ENCODE measurements around the gene RAD51B.

Gene RAD51B

DNA sequence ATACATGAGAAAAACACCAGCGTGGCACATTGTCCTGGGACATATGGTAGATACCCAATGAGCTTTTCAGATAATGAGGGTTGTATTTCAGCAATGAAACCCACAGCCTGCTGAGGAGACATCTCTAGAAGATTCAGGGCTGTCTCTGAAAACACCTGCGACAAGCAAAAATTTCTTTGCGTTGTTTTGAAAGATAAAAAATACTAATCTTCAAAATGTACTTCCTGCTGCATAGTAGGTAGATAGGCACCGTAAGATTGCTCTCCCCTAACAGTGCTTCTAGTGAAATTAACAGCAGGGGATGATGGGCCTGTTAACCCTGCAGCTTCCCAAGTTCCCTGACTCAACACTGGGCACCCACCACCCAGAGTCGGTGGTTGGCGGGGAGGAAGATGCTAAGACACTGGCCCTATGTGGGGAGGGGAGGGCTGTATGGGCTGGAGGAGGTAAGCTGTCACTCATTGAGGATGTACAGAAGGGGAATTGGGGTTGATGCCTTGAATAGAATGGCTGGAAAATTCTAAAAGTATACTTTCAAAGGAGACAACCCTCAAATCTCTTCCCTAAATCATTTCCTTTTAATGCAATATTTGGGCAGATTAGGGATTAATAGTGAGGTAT is 953.3 kb downstream of the RAD51B start:
- H3K9me3 ChIP-seq (replicated peaks; ENCODE audit: insufficient read depth, low read length) = no peaks in the 10 kb centered on the region
- H3K27ac ChIP-seq (ENCODE audit: low read length) = no peak overlapping the region
- H3K79me2 ChIP-seq (ENCODE audit: low read length) = no peaks in the 10 kb centered on the region
- H4K20me1 ChIP-seq (ENCODE audit: insufficient read depth, low read length) = no peaks in the 10 kb centered on the region
- H3K9ac ChIP-seq (ENCODE audit: low read length) = no peak overlapping the region
- DNase-seq = no peak
- H3K27me3 ChIP-seq (replicated peaks; ENCODE audit: insufficient read depth, low read length) = no peaks in the 10 kb centered on the region
- no peaks in the 10 kb centered on the region for H3K9me2 ChIP-seq (replicated peaks; ENCODE audit: insufficient read depth, low read length)
- no peak overlapping the region for H3K4me3 ChIP-seq (ENCODE audit: low read length)
- H2AFZ ChIP-seq (ENCODE audit: low read length) = no peak overlapping the region
- no peaks in the 10 kb centered on the region for H3K36me3 ChIP-seq (replicated peaks; ENCODE audit: insufficient read depth, low read length)
- TF ChIP-seq, protein P1, sequence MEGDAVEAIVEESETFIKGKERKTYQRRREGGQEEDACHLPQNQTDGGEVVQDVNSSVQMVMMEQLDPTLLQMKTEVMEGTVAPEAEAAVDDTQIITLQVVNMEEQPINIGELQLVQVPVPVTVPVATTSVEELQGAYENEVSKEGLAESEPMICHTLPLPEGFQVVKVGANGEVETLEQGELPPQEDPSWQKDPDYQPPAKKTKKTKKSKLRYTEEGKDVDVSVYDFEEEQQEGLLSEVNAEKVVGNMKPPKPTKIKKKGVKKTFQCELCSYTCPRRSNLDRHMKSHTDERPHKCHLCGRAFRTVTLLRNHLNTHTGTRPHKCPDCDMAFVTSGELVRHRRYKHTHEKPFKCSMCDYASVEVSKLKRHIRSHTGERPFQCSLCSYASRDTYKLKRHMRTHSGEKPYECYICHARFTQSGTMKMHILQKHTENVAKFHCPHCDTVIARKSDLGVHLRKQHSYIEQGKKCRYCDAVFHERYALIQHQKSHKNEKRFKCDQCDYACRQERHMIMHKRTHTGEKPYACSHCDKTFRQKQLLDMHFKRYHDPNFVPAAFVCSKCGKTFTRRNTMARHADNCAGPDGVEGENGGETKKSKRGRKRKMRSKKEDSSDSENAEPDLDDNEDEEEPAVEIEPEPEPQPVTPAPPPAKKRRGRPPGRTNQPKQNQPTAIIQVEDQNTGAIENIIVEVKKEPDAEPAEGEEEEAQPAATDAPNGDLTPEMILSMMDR (IDR thresholded peaks at IDR 0.05; ENCODE audit: low read length) = no peak
- TF ChIP-seq EZH2 (optimal IDR thresholded peaks at IDR 0.05; ENCODE audit: low read depth, low read length) = no peak
- TF ChIP-seq EZH2phosphoT487 (IDR thresholded peaks at IDR 0.05; ENCODE audit: low read length) = no peak
- H3F3A ChIP-seq (ENCODE audit: insufficient read depth, low read length) = no peaks in the 10 kb centered on the region
- H3K4me1 ChIP-seq (ENCODE audit: low read length) = no peaks in the 10 kb centered on the region
- no peak overlapping the region for H3K4me2 ChIP-seq (ENCODE audit: low read depth, low read length)

DNA sequence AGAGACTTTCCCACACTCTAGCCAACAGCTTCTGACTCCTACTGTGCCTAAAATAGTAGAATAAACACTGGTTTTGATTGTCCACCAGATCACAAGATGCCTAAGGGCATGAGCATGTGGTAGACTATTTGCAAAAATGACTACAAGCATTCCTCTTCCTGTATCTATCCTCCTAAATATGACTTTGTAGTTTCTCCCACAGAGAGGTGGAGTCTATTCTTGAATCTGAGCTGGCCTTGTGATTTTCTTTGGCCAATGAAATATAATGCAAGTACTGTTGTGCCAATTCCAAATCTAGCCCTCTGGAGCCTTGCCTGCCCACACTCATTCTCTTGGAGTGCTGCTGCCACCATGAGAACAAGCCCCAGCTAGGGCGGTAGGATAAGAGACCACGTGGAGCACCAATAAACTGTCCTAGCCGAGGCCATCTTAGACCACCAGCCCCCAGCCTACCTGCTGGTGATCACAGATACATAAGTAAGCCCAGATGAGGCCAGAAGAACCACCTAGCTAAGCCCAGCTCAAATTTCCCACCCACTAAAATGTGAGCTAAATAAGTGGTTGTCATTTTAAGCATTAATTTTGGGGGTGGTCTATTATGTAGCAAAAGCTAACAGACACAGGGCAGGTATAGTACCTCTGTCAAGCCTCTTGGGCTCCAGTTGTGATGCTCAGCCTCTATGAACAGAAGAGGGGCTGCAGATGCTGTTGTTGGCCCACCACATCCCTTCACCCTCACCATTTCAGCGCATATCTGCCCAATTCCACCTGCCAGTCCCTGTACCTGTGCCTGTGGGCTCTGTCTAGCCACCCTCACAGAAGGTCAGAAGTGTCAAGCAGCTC is 955.4 kb downstream of the RAD51B start:
- Histone ChIP-seq H2AFZ (ENCODE audit: low read length) (no peak overlapping the region), H3K9me3 (replicated peaks; ENCODE audit: insufficient read depth, low read length) (no peaks in the 10 kb centered on the region), H3F3A (ENCODE audit: insufficient read depth, low read length) (no peaks in the 10 kb centered on the region), H3K9me2 (replicated peaks; ENCODE audit: insufficient read depth, low read length) (no peaks in the 10 kb centered on the region), H3K9ac (ENCODE audit: low read length) (no peak overlapping the region), H3K79me2 (ENCODE audit: low read length) (no peaks in the 10 kb centered on the region), H3K4me3 (ENCODE audit: low read length) (no peak overlapping the region), H3K27ac (ENCODE audit: low read length) (no peak overlapping the region), H3K4me2 (ENCODE audit: low read depth, low read length) (no peak overlapping the region), H4K20me1 (ENCODE audit: insufficient read depth, low read length) (no peaks in the 10 kb centered on the region), H3K36me3 (replicated peaks; ENCODE audit: insufficient read depth, low read length) (no peaks in the 10 kb centered on the region), H3K4me1 (ENCODE audit: low read length) (no peaks in the 10 kb centered on the region), H3K27me3 (replicated peaks; ENCODE audit: insufficient read depth, low read length) (no peaks in the 10 kb centered on the region)
- no peak for DNase-seq
- no peak for TF ChIP-seq EZH2 (optimal IDR thresholded peaks at IDR 0.05; ENCODE audit: low read depth, low read length)
- TF ChIP-seq, protein P1 (IDR thresholded peaks at IDR 0.05; ENCODE audit: low read length) = no peak
- TF ChIP-seq EZH2phosphoT487 (IDR thresholded peaks at IDR 0.05; ENCODE audit: low read length) = no peak

DNA sequence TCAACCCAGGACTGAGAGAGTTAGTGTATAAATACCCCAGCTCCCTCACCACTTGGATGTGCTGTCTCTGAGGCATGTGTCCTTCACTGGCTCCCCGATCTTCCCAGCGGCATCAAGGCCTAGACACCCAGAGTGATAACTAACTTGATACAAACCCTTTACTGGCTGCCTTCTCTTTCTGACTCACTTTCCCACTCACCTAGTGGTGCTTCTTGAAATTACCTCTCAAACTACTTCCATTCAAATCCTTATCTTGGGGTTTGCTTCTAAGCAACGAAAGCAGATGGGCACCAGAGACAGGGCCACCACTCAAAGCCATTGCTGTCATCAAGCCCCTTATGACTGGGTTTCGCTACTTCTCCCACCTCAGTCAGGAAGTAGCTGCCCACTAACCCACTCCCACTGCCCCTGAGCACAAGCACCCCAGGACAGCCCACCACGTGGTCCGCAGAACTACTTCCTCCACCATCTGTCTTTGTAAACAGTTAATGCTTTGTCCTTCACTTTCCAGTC is 956.1 kb downstream of the RAD51B start:
- Histone ChIP-seq H3K79me2 (ENCODE audit: low read length) (no peaks in the 10 kb centered on the region), H3K4me3 (ENCODE audit: low read length) (no peak overlapping the region), H3K4me2 (ENCODE audit: low read depth, low read length) (no peak overlapping the region), H3K9ac (ENCODE audit: low read length) (no peak overlapping the region), H3K27ac (ENCODE audit: low read length) (no peak overlapping the region), H2AFZ (ENCODE audit: low read length) (no peak overlapping the region), H3K27me3 (replicated peaks; ENCODE audit: insufficient read depth, low read length) (no peaks in the 10 kb centered on the region), H3F3A (ENCODE audit: insufficient read depth, low read length) (no peaks in the 10 kb centered on the region), H3K9me3 (replicated peaks; ENCODE audit: insufficient read depth, low read length) (no peaks in the 10 kb centered on the region), H3K4me1 (ENCODE audit: low read length) (no peaks in the 10 kb centered on the region), H3K9me2 (replicated peaks; ENCODE audit: insufficient read depth, low read length) (no peaks in the 10 kb centered on the region), H4K20me1 (ENCODE audit: insufficient read depth, low read length) (no peaks in the 10 kb centered on the region), H3K36me3 (replicated peaks; ENCODE audit: insufficient read depth, low read length) (no peaks in the 10 kb centered on the region)
- TF ChIP-seq, protein P1 (IDR thresholded peaks at IDR 0.05; ENCODE audit: low read length) = 0 out of 2 replicates have a peak, but pooled peaks have one; percentile 5
- no peak for TF ChIP-seq EZH2phosphoT487 (IDR thresholded peaks at IDR 0.05; ENCODE audit: low read length)
- TF ChIP-seq EZH2 (optimal IDR thresholded peaks at IDR 0.05; ENCODE audit: low read depth, low read length) = no peak
- DNase-seq = no peak
